Measurements from ENCODE around the gene PIP5K1B. TPM values are rescaled to one million over a fixed set of nuclear protein-coding genes. Genes with fewer than 3 reads are reported as not detected.

Gene PIP5K1B
- polyA plus RNA-seq, 4 donors: 6.2 to 8.5 (median 7.9) TPM

- no peak for DNase-seq (ENCODE audit: low read depth in 4 of 4, low spot score in 3 of 4)
Measured at GRCh38 chr9:69009708-69010107, 304.7 kb downstream of the PIP5K1B start.

GRCh38 chr9:69012696-69013381, 307.8 kb downstream of the PIP5K1B start:
- DNase-seq (ENCODE audit: low read depth in 4 of 4, low spot score in 3 of 4): no peak

GRCh38 chr9:69013382-69013727, 308.3 kb downstream of the PIP5K1B start:
- no peak for DNase-seq (ENCODE audit: low read depth in 4 of 4, low spot score in 3 of 4)

GRCh38 chr9:69014013-69014412, 309.0 kb downstream of the PIP5K1B start, which contains the start of gene PRKACG:
Gene PRKACG (minus strand): TSS chr9:69014113. CDS start chr9:69014092, 21 bp downstream.
- DNase-seq (ENCODE audit: low read depth in 4 of 4, low spot score in 3 of 4): no peak

GRCh38 chr9:69016191-69017096, 311.4 kb downstream of the PIP5K1B start:
- DNase-seq (ENCODE audit: low read depth in 4 of 4, low spot score in 3 of 4): no peak

- DNase-seq (ENCODE audit: low read depth in 4 of 4, low spot score in 3 of 4): no peak
Measured at GRCh38 chr9:69018737-69019136, 313.7 kb downstream of the PIP5K1B start.

GRCh38 chr9:69019808-69020207, 314.8 kb downstream of the PIP5K1B start:
- no peak for DNase-seq (ENCODE audit: low read depth in 4 of 4, low spot score in 3 of 4)

GRCh38 chr9:69020301-69021145, 315.5 kb downstream of the PIP5K1B start:
- no peak for DNase-seq (ENCODE audit: low read depth in 4 of 4, low spot score in 3 of 4)

GRCh38 chr9:69023650-69024049, 318.6 kb downstream of the PIP5K1B start:
- no peak for DNase-seq (ENCODE audit: low read depth in 4 of 4, low spot score in 3 of 4)

GRCh38 chr9:69027355-69028097, 322.5 kb downstream of the PIP5K1B start:
- peak in 2 of 4 donors; percentile 39 to 40 for DNase-seq (ENCODE audit: low read depth in 4 of 4, low spot score in 3 of 4)

- no peak for DNase-seq (ENCODE audit: low read depth in 4 of 4, low spot score in 3 of 4)
Measured at GRCh38 chr9:69028754-69029153, 323.7 kb downstream of the PIP5K1B start.

GRCh38 chr9:69029535-69029934, 324.5 kb downstream of the PIP5K1B start:
- no peak for DNase-seq (ENCODE audit: low read depth in 4 of 4, low spot score in 3 of 4)

GRCh38 chr9:69030851-69031645, 326.0 kb downstream of the PIP5K1B start:
- DNase-seq (ENCODE audit: low read depth in 4 of 4, low spot score in 3 of 4): no peak

- no peak for DNase-seq (ENCODE audit: low read depth in 4 of 4, low spot score in 3 of 4)
Measured at GRCh38 chr9:69034071-69034470, 329.0 kb downstream of the PIP5K1B start.

GRCh38 chr9:69035438-69036308, 330.6 kb downstream of the PIP5K1B start, which contains the start of gene FXN:
Gene FXN (plus strand): TSS chr9:69035752. CDS start chr9:69035783, 31 bp downstream.
- peak; percentile 67 to 73 (median 70) for DNase-seq (ENCODE audit: low read depth in 4 of 4, low spot score in 3 of 4)

- DNase-seq (ENCODE audit: low read depth in 4 of 4, low spot score in 3 of 4): no peak
Measured at GRCh38 chr9:69036309-69036708, 331.3 kb downstream of the PIP5K1B start.

- no peak for DNase-seq (ENCODE audit: low read depth in 4 of 4, low spot score in 3 of 4)
Measured at GRCh38 chr9:69036799-69037198, 331.8 kb downstream of the PIP5K1B start.

GRCh38 chr9:69040646-69041045, 335.6 kb downstream of the PIP5K1B start:
- no peak for DNase-seq (ENCODE audit: low read depth in 4 of 4, low spot score in 3 of 4)
